Lower lobe of right lung (tissue), 2 donors: ENCODE data around the gene SYT7. TPM values are rescaled to one million over a fixed set of nuclear protein-coding genes. Genes with fewer than 3 reads are reported as not detected.
"Not testable (repeated sequence)": the region's sequence is repeated elsewhere in the genome, so short reads cannot be mapped to it uniquely, and the experiment has no call there.

Source experiments
- ATAC-seq, 2 donors: fragments of 200-7000 bp; cut with Tn5 transposase; one replicate each; pipeline ENCODE4 v1.9.1; 2020 to 2022; ENCODE audit warnings: mild to moderate bottlenecking in 2 of 2, moderate library complexity in 2 of 2
- DNase-seq: peaks from one replicate; pipeline ENCODE4 v3.0.0-alpha.2; 2020
- H3K27ac ChIP-seq: fragments of 200-600 bp; one replicate; pipeline ENCODE4 v1.8.0; 2022
- H3K27me3 ChIP-seq: fragments of 200-600 bp; one replicate; pipeline ENCODE4 v1.8.0; 2022; ENCODE audit warnings: low read depth
- H3K36me3 ChIP-seq: fragments of 200-600 bp; one replicate; pipeline ENCODE4 v1.8.0; 2022; ENCODE audit warnings: mild to moderate bottlenecking
- H3K4me1 ChIP-seq: fragments of 200-600 bp; one replicate; pipeline ENCODE4 v1.8.0; 2022
- H3K4me3 ChIP-seq: fragments of 200-600 bp; one replicate; pipeline ENCODE4 v1.8.0; 2022; ENCODE audit warnings: mild to moderate bottlenecking
- H3K9me3 ChIP-seq: fragments of 200-600 bp; one replicate; pipeline ENCODE4 v1.8.0; 2022
- CTCF ChIP-seq: fragments of 200-600 bp; IDR thresholded peaks from one replicate; pipeline ENCODE4 v1.8.0; 2022; ENCODE audit warnings: antibody characterized with exemption, mild to moderate bottlenecking
- intact Hi-C: fragments of 100-400 bp; cut with DNase I; formaldehyde crosslinking; loops from one replicate; pipeline ENCODE4 v1.11.0; 2022
- total RNA-seq: library from RNA; stranded (reverse); fragmentation: NEBNext Ultra II Directional; extraction: Animal tissue kit (Norgen Biotek cat#: 25700); gene quantifications from one replicate; pipeline ENCODE4 v1.2.1, GENCODE V29; 2021
- donor health status: DM: no; HTN: yes; CAD: no; lungs with severe emphysema.

SYT7 gene
- total RNA-seq, 1 donor from 2014 or later = 3.8 TPM

DNA sequence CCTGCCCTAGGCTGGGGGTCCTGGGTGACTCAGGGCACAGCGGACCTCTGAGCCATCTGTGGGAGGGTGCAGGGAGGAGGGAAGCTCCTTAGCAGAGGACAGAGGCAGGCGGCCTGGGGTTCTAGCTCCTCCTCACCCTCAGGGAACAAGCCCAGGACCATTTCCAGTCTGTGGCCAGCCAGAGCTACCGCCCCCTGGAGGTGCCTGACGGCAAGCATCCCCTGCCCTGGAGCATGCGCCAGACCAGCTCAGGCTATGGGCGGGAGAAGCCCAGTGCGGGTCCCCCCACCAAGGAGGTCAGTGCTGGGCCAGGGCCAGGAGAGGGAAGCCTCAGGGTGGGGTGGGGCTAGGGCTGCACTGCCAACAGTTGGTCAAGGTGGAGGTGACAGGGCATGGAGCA, 98.4 kb downstream of the SYT7 start:
- ATAC-seq (peak; percentile 9 to 32), DNase-seq (no peak)
- Histone ChIP-seq H3K4me3 (no peak overlapping the region), H3K27me3 (peaks cover 11% of the 10 kb centered on the region), H3K27ac (no peak overlapping the region), H3K36me3 (no peaks in the 10 kb centered on the region), H3K4me1 (peaks cover 6% of the 10 kb centered on the region), H3K9me3 (no peaks in the 10 kb centered on the region)
- TF ChIP-seq CTCF = peak; percentile 41
- intact Hi-C loops = no loop called here

GRCh38 chr11:61481806-61482205, 99.1 kb downstream of the SYT7 start:
- TF ChIP-seq CTCF = no peak

DNA sequence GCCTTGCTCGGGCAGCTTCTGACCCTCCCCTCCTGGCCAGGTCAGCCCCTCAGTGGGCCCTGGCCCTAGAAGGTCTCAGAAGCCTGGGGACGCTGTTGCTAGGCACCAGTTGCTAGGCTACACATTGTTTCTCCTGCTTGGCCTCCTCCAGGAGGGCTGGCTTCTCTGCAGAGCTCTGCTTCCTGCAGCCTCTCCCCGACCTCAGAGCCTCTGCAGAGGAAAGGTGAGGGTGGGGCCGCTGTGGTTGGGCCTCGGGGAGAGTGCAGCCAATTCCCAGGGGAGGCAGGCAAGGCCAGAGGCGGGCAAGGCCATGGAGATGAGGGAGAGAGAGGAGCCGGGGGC, 99.9 kb downstream of the SYT7 start:
- Histone ChIP-seq H3K4me3 (no peak overlapping the region), H3K4me1 (peaks cover 7% of the 10 kb centered on the region), H3K36me3 (no peaks in the 10 kb centered on the region), H3K27ac (no peak overlapping the region), H3K9me3 (no peaks in the 10 kb centered on the region), H3K27me3 (peaks cover 11% of the 10 kb centered on the region)
- ATAC-seq = peak in 1 of 2 donors; percentile 19
- DNase-seq = no peak
- TF ChIP-seq CTCF = no peak
- intact Hi-C loops = no loop called here

More at GRCh38 chr11:61481806-61482205, 99.1 kb downstream of the SYT7 start:
- ATAC-seq = no peak
- Histone ChIP-seq H3K4me1 (peaks cover 7% of the 10 kb centered on the region), H3K36me3 (no peaks in the 10 kb centered on the region), H3K9me3 (no peaks in the 10 kb centered on the region), H3K27ac (no peak overlapping the region), H3K4me3 (no peak overlapping the region), H3K27me3 (peaks cover 11% of the 10 kb centered on the region)
- intact Hi-C loops = no loop called here
- DNase-seq = no peak

DNA sequence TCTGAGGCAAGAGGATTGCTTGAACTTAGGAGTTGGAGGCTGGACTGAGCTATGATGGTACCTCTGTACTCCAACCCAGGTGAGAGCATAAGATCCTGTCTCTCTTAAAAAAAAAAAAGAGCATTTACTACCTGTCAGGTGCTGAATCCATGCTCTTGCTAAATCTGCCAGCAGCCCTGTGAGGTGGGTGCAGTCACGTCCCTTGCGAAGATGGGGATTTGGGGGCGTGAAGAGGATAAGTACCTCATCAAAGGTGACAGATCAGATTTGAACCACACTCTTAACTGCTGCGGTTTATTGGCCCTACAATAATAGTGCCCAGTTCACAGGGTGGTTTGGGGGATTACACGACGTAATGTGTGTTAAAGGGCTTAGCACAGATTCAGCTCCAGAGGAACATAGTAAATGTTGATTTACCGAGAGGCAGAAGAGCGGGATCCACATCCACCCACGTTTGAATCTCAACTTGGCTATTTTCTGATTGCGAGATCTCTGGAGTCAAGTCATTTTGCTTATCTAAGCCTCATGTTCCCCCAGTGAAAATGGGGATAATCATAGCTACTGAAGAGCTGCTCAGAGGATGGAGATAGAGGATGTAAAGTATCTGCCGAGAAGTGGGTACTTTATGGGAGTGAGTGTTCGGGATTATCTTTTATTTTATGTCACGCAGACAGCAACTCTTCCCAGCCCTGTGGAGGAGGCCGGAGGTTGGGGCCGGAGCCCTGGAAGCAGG, 100.4 kb downstream of the SYT7 start:
- intact Hi-C loops = no loop called here
- Histone ChIP-seq H3K27ac (no peak overlapping the region), H3K4me1 (peaks cover 7% of the 10 kb centered on the region), H3K27me3 (peaks cover 11% of the 10 kb centered on the region), H3K36me3 (no peaks in the 10 kb centered on the region), H3K9me3 (no peaks in the 10 kb centered on the region), H3K4me3 (no peak overlapping the region)
- ATAC-seq (no peak), DNase-seq (no peak)
- no peak for TF ChIP-seq CTCF

- intact Hi-C loops, H3K27ac ChIP-seq, DNase-seq, H3K9me3 ChIP-seq, H3K4me3 ChIP-seq, H3K36me3 ChIP-seq, ATAC-seq, H3K4me1 ChIP-seq: not testable (repeated sequence)
- peaks cover 11% of the 10 kb centered on the region for H3K27me3 ChIP-seq
Measured at GRCh38 chr11:61479360-61480058, 101.4 kb downstream of the SYT7 start.

GRCh38 chr11:61477727-61478148, 103.1 kb downstream of the SYT7 start:
- peak; percentile 42 to 49 for ATAC-seq
- Histone ChIP-seq H3K27ac (no peak overlapping the region), H3K4me3 (no peak overlapping the region), H3K4me1 (peaks cover 12% of the 10 kb centered on the region), H3K27me3 (peaks cover 11% of the 10 kb centered on the region), H3K9me3 (no peaks in the 10 kb centered on the region), H3K36me3 (peaks cover 6% of the 10 kb centered on the region)
- DNase-seq = no peak
- intact Hi-C loops = no loop called here
- TF ChIP-seq CTCF = peak; percentile 96
